Uterus (tissue), 2 donors: ENCODE data around the gene ANP32A.

Source experiments
- CTCF ChIP-seq, 4 experiments: fragments of 200-600 bp in 2 of 4; fragments of 450-650 bp in 2 of 4; sonication (generic) in 2 of 4; IDR thresholded peaks; one replicate each; pipeline ENCODE4 v1.5.1; 2016 to 2019; ENCODE audit warnings: antibody characterized with exemption in 4 of 4, mild to moderate bottlenecking in 2 of 4, moderate library complexity in 1 of 4
- POLR2A ChIP-seq, 2 donors: fragments of 450-650 bp; IDR thresholded peaks; one replicate each; pipeline ENCODE4 v1.6.1; 2016; ENCODE audit warnings: antibody characterized with exemption in 2 of 2, mild to moderate bottlenecking in 1 of 2, moderate library complexity in 1 of 2

GRCh38 chr15:68815598-68815997 is 5.1 kb downstream of the ANP32A start:
- no peak for TF ChIP-seq CTCF (IDR thresholded peaks at IDR 0.05)
- TF ChIP-seq POLR2A (IDR thresholded peaks at IDR 0.05), result no peak
